Aorta (tissue), 5 donors: ENCODE measurements around the gene SETDB1. TPM values are rescaled to one million over a fixed set of nuclear protein-coding genes. Genes with fewer than 3 reads are reported as not detected.
"Not testable (repeated sequence)": the region's sequence is repeated elsewhere in the genome, so short reads cannot be mapped to it uniquely, and the experiment has no call there.

Experiments
- ATAC-seq: fragments of 200-7000 bp; cut with Tn5 transposase; one replicate; pipeline ENCODE4 v1.9.1; 2022; ENCODE audit warnings: moderate library complexity; ENCODE audit not compliant: low FRiP score
- DNase-seq, 2 donors: peaks; one replicate each; pipeline ENCODE4 v3.0.0-alpha.2; 2020
- H3K27ac ChIP-seq, 2 donors: one replicate each; pipeline ENCODE4 v1.5.1; 2013; ENCODE audit warnings: low read length in 2 of 2, mild to moderate bottlenecking in 2 of 2, moderate library complexity in 2 of 2, control low read depth in 1 of 2, inconsistent platforms in 1 of 2, low read depth in 1 of 2
- H3K27me3 ChIP-seq, 2 donors: one replicate each; pipeline ENCODE4 v1.6.1; 2013; ENCODE audit warnings: control low read depth in 1 of 2, low read length in 1 of 2, mild to moderate bottlenecking in 1 of 2, moderate library complexity in 1 of 2; ENCODE audit not compliant: insufficient read depth in 2 of 2, control insufficient read depth in 1 of 2
- H3K36me3 ChIP-seq, 2 donors: one replicate each; pipeline ENCODE4 v1.6.1; 2013; ENCODE audit warnings: control low read depth in 1 of 2, low read length in 1 of 2, mild to moderate bottlenecking in 1 of 2; ENCODE audit not compliant: insufficient read depth in 2 of 2, control insufficient read depth in 1 of 2
- H3K4me1 ChIP-seq, 2 donors: one replicate each; pipeline ENCODE4 v1.6.1; 2013; ENCODE audit warnings: low read length in 2 of 2, control low read depth in 1 of 2, mild to moderate bottlenecking in 1 of 2, moderate library complexity in 1 of 2; ENCODE audit not compliant: insufficient read depth in 2 of 2, control insufficient read depth in 1 of 2
- H3K4me3 ChIP-seq, 2 donors: one replicate each; pipeline ENCODE4 v1.5.1; 2013; ENCODE audit warnings: low read length in 2 of 2, control low read depth in 1 of 2, mild to moderate bottlenecking in 1 of 2
- H3K9me3 ChIP-seq: one replicate; pipeline ENCODE4 v1.6.1; 2013; ENCODE audit warnings: mild to moderate bottlenecking, low read length; ENCODE audit not compliant: control insufficient read depth
- WGBS, 2 donors: extraction: QIAGEN DNeasy Blood & Tissue Kit; methylation state at CpG; one replicate each; pipeline ENCODE4 v1.1.7; 2013; 5-methylcytosine and 5-hydroxymethylcytosine counted together
- intact Hi-C, 2 donors: fragments of 100-400 bp; cut with DNase I; formaldehyde crosslinking; loops; one replicate each; pipeline versions ENCODE4 v1.14.2 to v1.15.0; 2022
- polyA plus RNA-seq, 2 donors: library from polyadenylated mRNA; stranded (reverse); fragments of 200-250 nt; gene quantifications; one replicate each; pipeline ENCODE4 v1.2.3, GENCODE V29; 2013
- total RNA-seq, 2 donors: library from RNA; stranded (reverse); fragmentation: NEBNext Ultra II Directional; extraction: Animal tissue kit (Norgen Biotek cat#: 25700); gene quantifications; one replicate each; pipeline ENCODE4 v1.2.1, GENCODE V29; 2021
- donor health status: healthy with polysubstance abuse.
- donor health status: Bipolar disorder and iron deficiency.
- donor health status: DM: no; HTN: no; CAD: no.
- donor health status: DM: no; HTN: no; CAD: no.
- donor health status: DM: yes; HTN: yes; CAD: no.

SETDB1 gene
- total and polyA plus RNA-seq, 4 donors: 14.9 to 56.2 (median 30.5) TPM

DNA sequence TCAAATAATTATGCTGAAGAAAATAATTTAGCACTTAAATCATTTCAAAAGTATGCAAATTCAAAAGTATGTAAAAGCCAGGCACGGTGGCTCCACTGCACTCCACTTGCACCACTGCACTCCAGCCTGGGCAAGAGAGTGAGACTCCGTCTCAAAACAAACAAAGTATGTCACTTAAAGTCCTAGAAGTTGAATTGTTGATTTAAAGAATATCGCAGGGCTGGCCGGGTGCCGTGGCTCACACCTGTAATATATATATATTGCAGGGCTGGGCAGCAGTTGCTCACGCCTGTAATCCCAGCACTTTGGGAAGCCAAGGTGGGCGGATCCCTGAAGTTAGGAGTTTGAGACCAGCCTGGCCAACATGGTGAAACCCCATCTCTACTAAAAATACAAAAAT, 8.8 kb upstream of the SETDB1 start:
- Histone ChIP-seq H3K4me3 (no peak overlapping the region), H3K9me3 (no peaks in the 10 kb centered on the region), H3K4me1 (no peaks in the 10 kb centered on the region), H3K27me3 (no peaks in the 10 kb centered on the region), H3K36me3 (no peaks in the 10 kb centered on the region), H3K27ac (no peak overlapping the region)
- 38 to 56% methylated on average over 7 of the region's 7 CpGs for WGBS, 2 donors
- intact Hi-C loops: no loop called here
- no peak for ATAC-seq
- no peak for DNase-seq

DNA sequence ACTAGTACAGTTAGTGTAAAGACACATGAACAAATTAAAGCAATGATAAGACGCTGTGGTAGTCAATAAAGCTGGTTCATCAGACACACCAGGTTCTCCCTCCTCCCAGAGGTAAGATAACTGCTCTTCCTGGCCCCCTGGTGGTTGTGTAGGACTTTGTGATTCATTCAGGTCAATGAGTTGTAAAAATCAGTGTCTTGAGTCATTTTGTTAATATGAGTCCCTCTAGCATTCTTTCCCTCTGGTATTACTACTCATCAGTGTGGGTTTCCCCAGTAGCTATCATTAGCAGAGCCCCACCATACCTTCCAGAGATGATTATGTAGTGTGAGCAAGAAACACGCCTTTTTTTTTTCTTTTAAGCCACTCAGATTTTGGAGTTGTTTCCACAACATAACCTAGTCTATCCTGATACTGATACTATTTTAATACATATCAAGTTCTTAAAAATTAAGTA, 3.6 kb upstream of the SETDB1 start:
- no peak overlapping the region for H3K4me3 ChIP-seq
- DNase-seq (peak in 1 of 2 donors; percentile 67), ATAC-seq (no peak)
- no peak overlapping the region for H3K27ac ChIP-seq
- 51 to 55% methylated on average over 2 of the region's 2 CpGs for WGBS, 2 donors
- no peaks in the 10 kb centered on the region for H3K9me3 ChIP-seq
- no peaks in the 10 kb centered on the region for H3K4me1 ChIP-seq
- peaks cover 0 to under 1% of the 10 kb centered on the region in 2 donors for H3K36me3 ChIP-seq
- intact Hi-C loops: no loop called here
- no peaks in the 10 kb centered on the region for H3K27me3 ChIP-seq

DNA sequence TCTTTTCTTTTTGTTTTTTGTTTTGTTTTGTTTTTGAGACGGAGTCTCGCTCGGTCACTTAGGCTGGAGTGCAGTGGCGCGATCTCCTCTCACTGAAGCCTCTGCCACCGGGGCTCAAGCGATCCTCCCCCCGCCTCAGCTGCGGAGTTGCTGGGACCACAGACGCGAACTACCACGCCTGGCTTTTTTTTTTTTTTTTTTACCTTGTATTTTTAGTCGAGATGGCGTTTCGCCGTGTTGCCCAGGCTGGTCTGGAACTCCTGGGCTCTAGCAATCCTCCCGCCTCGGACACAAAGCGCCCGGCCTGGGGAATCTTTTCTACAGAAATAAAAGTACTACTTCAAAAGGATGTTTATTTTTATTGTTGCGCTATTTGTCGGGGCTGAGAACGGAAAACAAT, 1.1 kb upstream of the SETDB1 start:
- no peaks in the 10 kb centered on the region for H3K4me1 ChIP-seq
- peaks cover 0 to 2% of the 10 kb centered on the region in 2 donors for H3K36me3 ChIP-seq
- no peak overlapping the region for H3K27ac ChIP-seq
- no peaks in the 10 kb centered on the region for H3K9me3 ChIP-seq
- H3K27me3 ChIP-seq: no peaks in the 10 kb centered on the region
- H3K4me3 ChIP-seq: no peak overlapping the region
- no peak for ATAC-seq
- 53 to 80% methylated on average over 23 of the region's 23 CpGs for WGBS, 2 donors
- intact Hi-C loops: loop anchor here (5.0 kb wide), 2 partner anchors 48 to 52 kb away; partner anchors contain the start of gene ARNT (in 1 of the 2)
- peak in 1 of 2 donors; percentile 54 for DNase-seq

DNA sequence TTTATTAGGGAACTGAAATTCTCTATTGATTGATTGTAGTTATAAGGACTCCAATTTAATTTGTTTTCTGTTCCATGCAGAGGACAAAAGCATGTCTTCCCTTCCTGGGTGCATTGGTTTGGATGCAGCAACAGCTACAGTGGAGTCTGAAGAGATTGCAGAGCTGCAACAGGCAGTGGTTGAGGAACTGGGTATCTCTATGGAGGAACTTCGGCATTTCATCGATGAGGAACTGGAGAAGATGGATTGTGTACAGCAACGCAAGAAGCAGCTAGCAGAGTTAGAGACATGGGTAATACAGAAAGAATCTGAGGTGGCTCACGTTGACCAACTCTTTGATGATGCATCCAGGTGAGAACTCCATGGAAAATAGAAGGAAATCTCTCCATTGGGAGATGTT, 1.5 kb downstream of the SETDB1 start:
- Histone ChIP-seq H3K27ac (no peak overlapping the region), H3K4me1 (no peaks in the 10 kb centered on the region), H3K9me3 (no peaks in the 10 kb centered on the region), H3K36me3 (peaks cover 0 to 5% of the 10 kb centered on the region in 2 donors), H3K27me3 (no peaks in the 10 kb centered on the region), H3K4me3 (no peak overlapping the region)
- 94 to 95% methylated on average over 4 of the region's 4 CpGs for WGBS, 2 donors
- intact Hi-C loops: loop anchor here (5.0 kb wide), 2 partner anchors 50 kb away; partner anchors contain the start of gene ARNT (in 1 of the 2)
- no peak for ATAC-seq
- DNase-seq: no peak

DNA sequence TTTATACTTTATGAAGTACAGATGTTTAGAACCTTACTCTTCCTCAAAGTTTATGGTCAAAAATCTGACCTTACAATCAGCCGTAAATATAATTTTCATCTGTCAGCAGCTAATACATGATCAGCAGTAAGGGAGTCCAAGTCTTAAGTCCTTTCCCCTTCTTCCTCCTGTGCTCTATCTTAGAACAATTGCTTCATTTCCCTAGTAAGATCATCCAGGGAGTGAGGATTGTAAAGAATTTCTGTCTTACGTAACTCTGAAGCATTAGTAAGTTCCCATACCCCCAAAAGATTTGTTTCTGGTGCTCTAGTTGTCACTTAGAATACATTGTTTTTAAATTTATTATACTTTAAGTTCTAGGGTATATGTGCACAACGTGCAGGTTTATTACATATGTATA, 2.1 kb downstream of the SETDB1 start:
- H3K27ac ChIP-seq: no peak overlapping the region
- peaks cover 0 to 5% of the 10 kb centered on the region in 2 donors for H3K36me3 ChIP-seq
- H3K27me3 ChIP-seq: no peaks in the 10 kb centered on the region
- DNase-seq (no peak), ATAC-seq (no peak)
- 94 to 98% methylated on average over 3 of the region's 3 CpGs for WGBS, 2 donors
- no peaks in the 10 kb centered on the region for H3K4me1 ChIP-seq
- intact Hi-C loops: loop anchor here (5.0 kb wide), 2 partner anchors 49 to 51 kb away; partner anchors contain the start of gene ARNT (in 1 of the 2)
- H3K4me3 ChIP-seq: no peak overlapping the region
- no peaks in the 10 kb centered on the region for H3K9me3 ChIP-seq

DNA sequence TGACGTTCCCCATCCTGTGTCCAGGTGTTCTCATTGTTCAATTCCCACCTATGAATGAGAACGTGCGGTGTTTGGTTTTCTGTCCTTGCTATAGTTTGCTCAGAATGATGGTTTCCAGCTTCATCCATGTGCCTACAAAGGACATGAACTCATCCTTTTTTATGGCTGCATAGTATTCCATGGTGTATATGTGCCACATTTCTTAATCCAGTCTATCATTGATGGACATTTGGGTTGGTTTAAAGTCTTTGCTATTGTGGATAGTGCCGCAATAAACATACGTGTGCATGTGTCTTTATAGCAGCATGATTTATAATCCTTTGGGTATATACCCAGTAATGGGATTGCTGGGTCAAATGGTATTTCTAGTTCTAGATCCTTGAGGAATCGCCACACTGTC, 2.6 kb downstream of the SETDB1 start:
- DNase-seq, H3K36me3 ChIP-seq, H3K4me3 ChIP-seq, H3K27ac ChIP-seq, ATAC-seq, H3K27me3 ChIP-seq, H3K9me3 ChIP-seq, H3K4me1 ChIP-seq: not testable (repeated sequence)
- intact Hi-C loops: loop anchor here (5.0 kb wide), 2 partner anchors 49 to 51 kb away; partner anchors contain the start of gene ARNT (in 1 of the 2)
- 92 to 97% methylated on average over 6 of the region's 6 CpGs for WGBS, 2 donors

DNA sequence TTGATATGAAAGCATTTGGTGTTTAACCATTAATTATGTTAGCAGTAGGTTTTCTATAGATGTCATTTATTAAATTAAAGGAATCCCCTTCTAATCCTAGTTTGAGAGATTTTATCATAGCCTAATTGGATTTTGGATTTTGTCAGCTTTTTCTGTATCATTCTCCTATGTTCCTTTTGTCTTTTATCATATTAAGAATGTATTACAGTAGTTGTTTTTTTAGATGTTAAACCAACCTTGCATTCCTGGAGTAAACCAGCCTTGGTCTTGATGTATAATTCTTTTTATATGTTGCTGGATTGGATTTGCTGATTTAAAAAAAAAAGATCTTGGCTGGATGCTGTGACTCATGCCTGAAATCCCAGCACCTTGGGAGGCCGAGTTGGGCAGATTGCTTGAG, 5.6 kb downstream of the SETDB1 start:
- intact Hi-C loops: no loop called here
- H3K27me3 ChIP-seq: no peaks in the 10 kb centered on the region
- ATAC-seq (no peak), DNase-seq (no peak)
- no peaks in the 10 kb centered on the region for H3K9me3 ChIP-seq
- WGBS, 2 donors: 93 to 96% methylated on average over 1 of the region's 1 CpG
- peaks cover 0 to 5% of the 10 kb centered on the region in 2 donors for H3K36me3 ChIP-seq
- no peaks in the 10 kb centered on the region for H3K4me1 ChIP-seq
- H3K27ac ChIP-seq: no peak overlapping the region
- no peak overlapping the region for H3K4me3 ChIP-seq

DNA sequence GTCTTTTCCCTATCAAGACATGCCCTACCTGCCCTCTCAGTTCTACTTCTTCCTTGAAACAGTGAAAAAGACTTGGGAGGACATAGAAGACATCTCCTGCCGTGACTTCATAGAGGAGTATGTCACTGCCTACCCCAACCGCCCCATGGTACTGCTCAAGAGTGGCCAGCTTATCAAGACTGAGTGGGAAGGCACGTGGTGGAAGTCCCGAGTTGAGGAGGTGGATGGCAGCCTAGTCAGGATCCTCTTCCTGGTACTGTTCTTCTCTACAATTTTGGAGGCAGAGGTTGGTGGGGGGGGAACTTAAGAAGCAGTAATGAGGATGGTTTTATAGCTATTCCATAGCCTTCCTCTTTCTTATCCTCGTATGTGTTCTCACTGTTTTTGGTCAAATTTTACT, 18.7 kb downstream of the SETDB1 start:
- no peaks in the 10 kb centered on the region for H3K9me3 ChIP-seq
- DNase-seq: no peak
- no peak for ATAC-seq
- H3K4me1 ChIP-seq: no peaks in the 10 kb centered on the region
- no peaks in the 10 kb centered on the region for H3K27me3 ChIP-seq
- WGBS, 2 donors: 70 to 86% methylated on average over 5 of the region's 5 CpGs
- H3K4me3 ChIP-seq: no peak overlapping the region
- intact Hi-C loops: no loop called here
- no peak overlapping the region for H3K27ac ChIP-seq
- peaks cover 9 to 13% of the 10 kb centered on the region in 2 donors for H3K36me3 ChIP-seq

DNA sequence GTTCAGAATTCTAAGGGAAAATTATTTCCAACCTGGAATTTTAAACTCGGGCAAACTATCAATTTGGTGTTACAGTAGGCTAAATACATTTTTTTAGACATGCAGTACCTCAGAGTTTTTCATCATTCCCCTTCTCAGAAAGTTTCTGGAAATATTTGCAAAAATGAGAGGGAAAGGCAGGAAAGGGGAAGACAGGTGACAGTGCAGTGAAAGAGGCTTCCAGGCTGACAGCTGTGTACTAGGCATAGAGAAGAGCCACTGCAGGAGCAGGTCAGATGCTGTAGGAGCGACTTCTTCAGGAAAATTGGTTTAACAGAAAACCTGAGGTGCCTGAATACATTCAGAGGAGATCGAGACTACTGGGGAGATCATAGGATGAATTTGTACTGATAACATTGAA, 28.5 kb downstream of the SETDB1 start:
- Histone ChIP-seq H3K4me1 (no peaks in the 10 kb centered on the region), H3K36me3 (peaks cover 4 to 12% of the 10 kb centered on the region in 2 donors), H3K27ac (no peak overlapping the region), H3K4me3 (no peak overlapping the region), H3K9me3 (no peaks in the 10 kb centered on the region), H3K27me3 (no peaks in the 10 kb centered on the region)
- ATAC-seq (no peak), DNase-seq (no peak)
- intact Hi-C loops: no loop called here
- WGBS, 2 donors: 93% methylated on average over 3 of the region's 3 CpGs
